ENCODE results near the gene MRPS21. TPM values are rescaled to one million over a fixed set of nuclear protein-coding genes. Genes with fewer than 3 reads are reported as not detected.
"Not testable (repeated sequence)": the region's sequence is repeated elsewhere in the genome, so short reads cannot be mapped to it uniquely, and the experiment has no call there.

MRPS21 gene
- total and polyA plus RNA-seq, 3 donors from 2014 or later = 43.5 to 72.2 (median 45.8) TPM

GRCh38 chr1:150299716-150300115 is 6.1 kb downstream of the MRPS21 start:
- no peaks in the 10 kb centered on the region for H3K9me3 ChIP-seq
- TF ChIP-seq CTCF (IDR thresholded peaks at IDR 0.05) = no peak
- TF ChIP-seq POLR2A (IDR thresholded peaks at IDR 0.05) = no peak
- H3K27ac ChIP-seq = no peak overlapping the region
- intact Hi-C loops (cut with DNase I; ENCODE audit: low total_unique reads) = no loop called here
- H3K4me3 ChIP-seq = no peak overlapping the region
- 94 to 95% methylated on average over 3 of the region's 3 CpGs for WGBS, 2 donors
- H3K27me3 ChIP-seq = no peaks in the 10 kb centered on the region
- DNase-seq = no peak
- no peaks in the 10 kb centered on the region for H3K36me3 ChIP-seq (ENCODE audit: low read depth, missing control alignments)
- peaks cover 9% of the 10 kb centered on the region for H3K4me1 ChIP-seq

- H3K9me3 ChIP-seq = no peaks in the 10 kb centered on the region
- peaks cover 9% of the 10 kb centered on the region for H3K4me1 ChIP-seq
- DNase-seq = peak; percentile 76
- intact Hi-C loops (cut with DNase I; ENCODE audit: low total_unique reads) = no loop called here
- no peaks in the 10 kb centered on the region for H3K36me3 ChIP-seq (ENCODE audit: low read depth, missing control alignments)
- no peak for TF ChIP-seq CTCF (IDR thresholded peaks at IDR 0.05)
- no peak for TF ChIP-seq POLR2A (IDR thresholded peaks at IDR 0.05)
- peak overlapping the region; percentile 77 to 88 for H3K27ac ChIP-seq
- WGBS, 2 donors = 32 to 37% methylated on average over 6 of the region's 6 CpGs
- no peaks in the 10 kb centered on the region for H3K27me3 ChIP-seq
- no peak overlapping the region for H3K4me3 ChIP-seq
Measured at GRCh38 chr1:150302338-150302737, 8.7 kb downstream of the MRPS21 start.

GRCh38 chr1:150302902-150303301 is 9.2 kb downstream of the MRPS21 start:
- TF ChIP-seq CTCF (IDR thresholded peaks at IDR 0.05) (no peak), POLR2A (IDR thresholded peaks at IDR 0.05) (no peak)
- WGBS, 2 donors = 66 to 68% methylated on average over 2 of the region's 2 CpGs

GRCh38 chr1:150308585-150308984 is 14.9 kb downstream of the MRPS21 start:
- H3K4me1 ChIP-seq; H3K27ac ChIP-seq; H3K27me3 ChIP-seq; DNase-seq; H3K36me3 ChIP-seq (ENCODE audit: low read depth, missing control alignments); intact Hi-C loops (cut with DNase I; ENCODE audit: low total_unique reads); H3K4me3 ChIP-seq; H3K9me3 ChIP-seq: not testable (repeated sequence)
- WGBS, 2 donors = 89 to 93% methylated on average over 9 of the region's 9 CpGs

More at GRCh38 chr1:150302902-150303301, 9.2 kb downstream of the MRPS21 start:
- no peaks in the 10 kb centered on the region for H3K9me3 ChIP-seq
- no peaks in the 10 kb centered on the region for H3K36me3 ChIP-seq (ENCODE audit: low read depth, missing control alignments)
- peak overlapping the region in 1 of 2 donors; percentile 88 for H3K27ac ChIP-seq
- peaks cover 9% of the 10 kb centered on the region for H3K4me1 ChIP-seq
- no peak overlapping the region for H3K4me3 ChIP-seq
- no peaks in the 10 kb centered on the region for H3K27me3 ChIP-seq
- no peak for DNase-seq
- intact Hi-C loops (cut with DNase I; ENCODE audit: low total_unique reads) = no loop called here

- H3K9me3 ChIP-seq = no peaks in the 10 kb centered on the region
- no peak for DNase-seq
- no peaks in the 10 kb centered on the region for H3K4me1 ChIP-seq
- TF ChIP-seq CTCF (IDR thresholded peaks at IDR 0.05) = no peak
- TF ChIP-seq POLR2A (IDR thresholded peaks at IDR 0.05) = no peak
- H3K4me3 ChIP-seq = no peak overlapping the region
- 72 to 84% methylated on average over 7 to 10 of the region's 10 CpGs for WGBS, 2 donors
- H3K27me3 ChIP-seq = no peaks in the 10 kb centered on the region
- intact Hi-C loops (cut with DNase I; ENCODE audit: low total_unique reads) = no loop called here
- H3K27ac ChIP-seq = no peak overlapping the region
- H3K36me3 ChIP-seq (ENCODE audit: low read depth, missing control alignments) = no peaks in the 10 kb centered on the region
Measured at GRCh38 chr1:150309758-150310508, 16.3 kb downstream of the MRPS21 start.
